Pancreas (tissue), 10 donors: ENCODE measurements around the gene KNDC1. TPM values are rescaled to one million over a fixed set of nuclear protein-coding genes. Genes with fewer than 3 reads are reported as not detected.

ENCODE experiments used
- ATAC-seq, 4 donors: fragments of 200-7000 bp; cut with Tn5 transposase; one replicate each; pipeline versions ENCODE4 v1.8.0 to v1.9.1; 2020; ENCODE audit warnings: mild to moderate bottlenecking in 4 of 4, moderate library complexity in 4 of 4
- DNase-seq, 6 donors: peaks; one replicate each; pipeline ENCODE4 v3.0.0-alpha.2; 2020
- FAIRE-seq: peaks from 2 replicates; lab custom pipeline; 2012; peaks lifted over from hg19 to GRCh38; lab: Jason Lieb, UNC
- H3K27ac ChIP-seq, 4 donors: fragments of 200-600 bp; sonication (generic); 1 replicate in 3 of 4; 2 replicates in 1 of 4; pipeline versions ENCODE4 v1.5.0 to v1.8.0; 2020
- H3K27me3 ChIP-seq, 4 donors: fragments of 200-600 bp; one replicate each; pipeline ENCODE4 v1.8.0; 2021
- H3K36me3 ChIP-seq, 3 donors: fragments of 200-600 bp; sonication (generic) in 1 of 3; one replicate each; pipeline versions ENCODE4 v1.5.0 to v1.8.0; 2020 to 2021
- H3K4me1 ChIP-seq, 3 donors: fragments of 200-600 bp; one replicate each; pipeline ENCODE4 v1.8.0; 2021
- H3K4me3 ChIP-seq, 4 donors: fragments of 200-600 bp; sonication (generic) in 2 of 4; one replicate each; pipeline versions ENCODE4 v1.5.0 to v1.8.0; 2020 to 2021
- H3K9me3 ChIP-seq, 4 donors: fragments of 200-600 bp; one replicate each; pipeline ENCODE4 v1.8.0; 2021
- WGBS, 2 donors: extraction: QIAGEN DNeasy Blood & Tissue Kit; methylation state at CpG; one replicate each; pipeline ENCODE4 v1.1.7; 2013; 5-methylcytosine and 5-hydroxymethylcytosine counted together
- intact Hi-C, 3 donors: fragments of 100-400 bp; cut with DNase I; formaldehyde crosslinking; loops; one replicate each; pipeline versions ENCODE4 v1.11.1 to v1.14.2; 2022
- polyA plus RNA-seq, 2 donors: library from polyadenylated mRNA; stranded (reverse); fragments of 200-250 nt; gene quantifications; one replicate each; pipeline ENCODE4 v1.2.3, GENCODE V29; 2013
- total RNA-seq, 6 donors: library from RNA; stranded (reverse); fragmentation: NEBNext Ultra II Directional in 4 of 6; extraction: Animal tissue kit (Norgen Biotek cat#: 25700) in 4 of 6; gene quantifications; one replicate each; pipeline versions ENCODE4 v1.2.1 to v1.2.4, GENCODE V29; 2021 to 2023
- TF ChIP-seq, protein P1 (sequence below), 4 donors: fragments of 200-600 bp; sonication (generic) in 3 of 4; IDR thresholded peaks; one replicate each; pipeline versions ENCODE4 v1.5.0 to v1.8.0; 2021; ENCODE audit warnings: antibody characterized with exemption in 4 of 4
- donor health status: healthy with polysubstance abuse.
- donor health status: DM: no; HTN: no; CAD: no; lungs with moderate emphysema.
- donor health status: DM: no; HTN: no; CAD: no.
- donor health status: control.
- donor health status: control.
- donor health status: Bipolar disorder and iron deficiency.
- donor health status: DM: yes; HTN: yes; CAD: no.
- donor health status: DM: no; HTN: no; CAD: no.
- donor health status: DM: no; HTN: no; CAD: no.
- donor health status: DM: yes; HTN: yes; CAD: no.

KNDC1 gene
- total and polyA plus RNA-seq, 8 donors: 0.14 to 3.1 (median 0.74) TPM

GRCh38 chr10:133126431-133127290, 33.4 kb upstream of the KNDC1 start:
- Histone ChIP-seq H3K4me3 (no peak overlapping the region), H3K36me3 (no peaks in the 10 kb centered on the region), H3K27me3 (no peaks in the 10 kb centered on the region), H3K27ac (no peak overlapping the region), H3K4me1 (no peaks in the 10 kb centered on the region), H3K9me3 (no peaks in the 10 kb centered on the region)
- TF ChIP-seq, protein P1, sequence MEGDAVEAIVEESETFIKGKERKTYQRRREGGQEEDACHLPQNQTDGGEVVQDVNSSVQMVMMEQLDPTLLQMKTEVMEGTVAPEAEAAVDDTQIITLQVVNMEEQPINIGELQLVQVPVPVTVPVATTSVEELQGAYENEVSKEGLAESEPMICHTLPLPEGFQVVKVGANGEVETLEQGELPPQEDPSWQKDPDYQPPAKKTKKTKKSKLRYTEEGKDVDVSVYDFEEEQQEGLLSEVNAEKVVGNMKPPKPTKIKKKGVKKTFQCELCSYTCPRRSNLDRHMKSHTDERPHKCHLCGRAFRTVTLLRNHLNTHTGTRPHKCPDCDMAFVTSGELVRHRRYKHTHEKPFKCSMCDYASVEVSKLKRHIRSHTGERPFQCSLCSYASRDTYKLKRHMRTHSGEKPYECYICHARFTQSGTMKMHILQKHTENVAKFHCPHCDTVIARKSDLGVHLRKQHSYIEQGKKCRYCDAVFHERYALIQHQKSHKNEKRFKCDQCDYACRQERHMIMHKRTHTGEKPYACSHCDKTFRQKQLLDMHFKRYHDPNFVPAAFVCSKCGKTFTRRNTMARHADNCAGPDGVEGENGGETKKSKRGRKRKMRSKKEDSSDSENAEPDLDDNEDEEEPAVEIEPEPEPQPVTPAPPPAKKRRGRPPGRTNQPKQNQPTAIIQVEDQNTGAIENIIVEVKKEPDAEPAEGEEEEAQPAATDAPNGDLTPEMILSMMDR (IDR thresholded peaks at IDR 0.05): no peak
- peak in 3 of 6 donors; percentile 22 to 75 (median 54) for DNase-seq
- no peak for ATAC-seq
- intact Hi-C loops: loop anchor here in 2 of 3 donors (10.0 kb wide), 5 partner anchors 182 to 472 kb away; partner anchors contain the start of gene CFAP46 (in 1 of the 2)
- no peak for FAIRE-seq
- 72 to 81% methylated on average over 53 to 57 of the region's 57 CpGs for WGBS, 2 donors

DNA sequence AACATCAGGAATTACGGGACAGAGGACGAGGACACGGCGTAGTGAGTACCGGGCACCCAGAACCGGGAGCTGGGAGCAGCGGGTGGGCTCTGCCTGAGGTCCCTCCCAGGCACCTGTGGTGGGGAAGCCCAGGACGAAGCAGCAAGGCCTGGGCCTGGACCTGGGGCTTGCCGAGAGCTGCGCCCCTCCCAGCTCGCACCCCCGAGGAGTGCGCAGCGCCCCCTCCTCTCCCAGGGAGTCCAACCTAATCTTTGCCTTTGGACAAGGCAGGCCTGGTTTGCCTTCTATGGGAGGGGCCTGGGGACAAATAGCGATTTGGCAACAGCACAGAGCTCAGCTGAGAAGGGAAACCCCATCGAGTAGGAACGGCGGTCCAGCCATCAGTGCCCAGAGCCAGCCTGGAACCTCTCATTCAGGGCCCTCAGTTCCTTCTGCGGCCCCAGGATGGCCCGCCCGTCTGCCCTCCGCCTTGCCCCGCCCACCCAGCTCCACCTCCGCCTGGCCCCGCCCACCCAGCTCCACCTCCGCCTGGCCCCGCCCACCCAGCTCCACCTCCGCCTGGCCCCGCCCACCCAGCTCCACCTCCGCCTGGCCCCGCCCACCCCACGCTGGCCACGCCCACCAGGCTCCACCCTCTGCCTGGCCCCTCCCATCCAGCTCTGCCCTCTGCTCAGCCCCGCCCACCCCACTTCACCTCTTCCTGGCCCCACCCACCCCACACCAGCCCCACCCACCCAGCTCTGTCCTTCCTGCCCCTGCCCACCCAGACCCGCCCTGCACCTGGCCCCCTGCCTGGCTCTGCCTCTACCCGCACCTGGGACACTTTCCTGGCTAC, 32.5 kb upstream of the KNDC1 start:
- TF ChIP-seq, protein P1 (IDR thresholded peaks at IDR 0.05): no peak
- intact Hi-C loops: loop anchor here in 2 of 3 donors (10.0 kb wide), 5 partner anchors 183 to 473 kb away; partner anchors contain the start of gene CFAP46 (in 1 of the 2)
- H3K4me1 ChIP-seq: no peaks in the 10 kb centered on the region

GRCh38 chr10:133128126-133129070, 31.6 kb upstream of the KNDC1 start:
- H3K36me3 ChIP-seq: no peaks in the 10 kb centered on the region
- peak in 2 of 6 donors; percentile 52 to 71 for DNase-seq
- FAIRE-seq: no peak

More for the DNA sequence above, 32.5 kb upstream of the KNDC1 start:
- H3K27me3 ChIP-seq: no peaks in the 10 kb centered on the region
- 66 to 78% methylated on average over 30 to 36 of the region's 36 CpGs for WGBS, 2 donors
- ATAC-seq (no peak), FAIRE-seq (no peak), DNase-seq (peak in 1 of 6 donors; percentile 39)
- H3K36me3 ChIP-seq: no peaks in the 10 kb centered on the region
- no peak overlapping the region for H3K4me3 ChIP-seq
- H3K9me3 ChIP-seq: no peaks in the 10 kb centered on the region
- no peak overlapping the region for H3K27ac ChIP-seq

More at GRCh38 chr10:133128126-133129070, 31.6 kb upstream of the KNDC1 start:
- ATAC-seq: no peak
- intact Hi-C loops: loop anchor here in 2 of 3 donors (10.0 kb wide), 5 partner anchors 184 to 474 kb away; partner anchors contain the start of gene CFAP46 (in 1 of the 2)
- H3K9me3 ChIP-seq: no peaks in the 10 kb centered on the region
- H3K27ac ChIP-seq: no peak overlapping the region
- H3K4me1 ChIP-seq: no peaks in the 10 kb centered on the region
- no peaks in the 10 kb centered on the region for H3K27me3 ChIP-seq
- no peak overlapping the region for H3K4me3 ChIP-seq
- 92 to 95% methylated on average over 69 to 83 of the region's 83 CpGs for WGBS, 2 donors
- TF ChIP-seq, protein P1 (IDR thresholded peaks at IDR 0.05): no peak
